HG02763 (cell line): ENCODE results near the gene CCDC3.

Experiments
- ATAC-seq: cut with Tn5 transposase; IDR thresholded peaks from one replicate; pipeline ENCODE4 v1.9.1; 2021; ENCODE audit warnings: mild to moderate bottlenecking, moderate library complexity; ENCODE audit not compliant: unreplicated experiment

The CCDC3 gene

DNA sequence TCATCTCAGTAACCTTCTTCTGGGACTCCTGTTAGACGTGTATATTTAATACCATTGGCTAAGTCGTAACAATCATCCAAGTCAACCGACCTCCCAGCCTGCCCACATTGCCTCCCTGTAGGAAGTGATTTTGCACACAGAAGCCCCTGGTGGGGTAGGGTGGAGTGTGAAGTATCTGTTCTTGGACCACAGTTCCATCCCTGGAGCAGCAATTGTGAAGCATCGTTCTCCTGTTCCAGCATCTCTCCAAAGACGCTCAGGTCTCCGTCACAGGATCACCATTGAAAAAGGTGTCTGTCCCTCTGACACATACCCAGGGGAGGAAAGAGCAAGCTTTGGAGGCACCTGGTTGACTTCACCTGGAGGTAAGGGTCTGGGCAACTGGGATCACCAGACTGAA lies 72.9 kb downstream of the CCDC3 start:
- ATAC-seq: no peak

DNA sequence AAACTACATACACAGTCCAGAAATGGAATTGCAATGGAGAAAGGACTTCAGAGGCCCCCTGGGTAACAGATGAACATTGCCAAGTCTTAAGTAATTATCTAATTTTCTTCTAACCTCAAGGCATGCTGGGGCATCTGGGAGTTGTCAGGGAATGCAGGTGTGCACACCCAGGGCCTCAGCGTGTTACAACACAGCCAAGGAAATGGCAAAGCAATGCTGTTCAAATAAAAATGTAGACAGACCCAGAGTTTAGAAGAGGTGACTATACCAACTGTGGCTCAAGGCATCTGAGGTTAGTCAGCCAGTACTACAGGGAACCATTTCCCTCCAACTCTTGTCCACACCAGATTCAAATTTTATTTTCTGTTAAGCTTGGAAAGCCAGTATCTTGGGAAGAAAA lies 73.6 kb downstream of the CCDC3 start:
- ATAC-seq: no peak

DNA sequence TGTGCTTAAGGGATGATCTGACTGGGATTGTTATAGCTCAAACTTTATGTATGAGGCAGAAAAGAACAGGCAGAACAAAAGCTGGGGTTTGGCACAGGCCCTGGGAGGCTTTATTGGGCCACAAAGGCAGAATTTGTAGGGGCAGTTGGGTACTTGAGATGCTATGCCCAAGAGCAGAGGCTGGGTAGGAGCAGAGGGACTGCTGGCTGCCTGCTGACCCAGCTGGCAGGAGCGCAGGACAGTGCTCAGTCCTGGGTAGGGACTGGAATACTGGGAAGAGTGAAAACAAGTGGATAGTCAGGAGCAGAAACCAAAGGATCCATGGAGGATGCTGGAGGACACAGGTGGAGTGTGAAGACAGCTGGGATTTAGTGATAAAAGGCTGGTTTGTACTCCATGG lies 75.7 kb downstream of the CCDC3 start:
- ATAC-seq: no peak

- ATAC-seq: no peak
These were observed 76.6 kb downstream of the CCDC3 start for GRCh38 chr10:12924911-12925310.

DNA sequence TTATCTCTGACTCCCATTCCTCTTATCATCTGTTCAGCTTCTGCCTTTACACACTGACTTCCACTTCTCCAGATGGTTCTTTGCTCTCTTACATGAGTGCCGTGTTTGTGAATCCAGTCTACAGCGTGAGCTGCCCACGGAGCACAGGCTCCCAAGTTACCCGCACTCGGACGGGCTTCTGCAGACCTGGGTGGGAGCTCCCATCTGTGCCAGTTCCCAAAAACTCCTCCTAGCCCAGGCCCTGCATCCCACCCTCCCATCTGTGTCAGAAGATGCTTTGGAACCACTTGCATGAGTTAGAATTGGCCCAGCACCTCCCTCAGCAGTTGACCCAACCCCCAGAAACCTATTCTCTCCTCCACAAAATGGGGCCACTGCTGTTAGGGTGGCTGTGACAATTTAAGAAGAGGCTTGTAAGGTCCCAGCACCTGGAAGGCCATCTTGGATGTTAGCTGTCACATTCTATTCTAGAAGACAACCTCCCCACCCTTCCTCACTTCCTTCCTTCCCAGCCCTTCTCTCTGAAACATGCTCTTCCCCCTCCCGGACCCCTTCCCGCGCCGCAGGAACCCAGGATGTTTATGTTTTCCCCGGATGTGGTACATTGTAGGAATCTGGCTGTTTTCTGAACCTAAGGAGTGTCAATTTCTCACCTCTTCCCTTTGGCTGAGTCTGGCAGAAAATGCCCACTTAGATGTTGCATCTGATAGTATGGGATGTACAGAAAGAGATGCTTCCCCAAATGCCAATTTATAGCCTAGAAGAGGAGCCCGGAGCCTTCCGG lies 79.2 kb downstream of the CCDC3 start:
- no peak for ATAC-seq

GRCh38 chr10:12921163-12921562 lies 80.3 kb downstream of the CCDC3 start:
- ATAC-seq: no peak

- ATAC-seq: no peak
These were observed 81.9 kb downstream of the CCDC3 start for GRCh38 chr10:12919574-12919973.

GRCh38 chr10:12916587-12916986 lies 84.9 kb downstream of the CCDC3 start:
- no peak for ATAC-seq

GRCh38 chr10:12915637-12916168 lies 85.8 kb downstream of the CCDC3 start:
- ATAC-seq: no peak

DNA sequence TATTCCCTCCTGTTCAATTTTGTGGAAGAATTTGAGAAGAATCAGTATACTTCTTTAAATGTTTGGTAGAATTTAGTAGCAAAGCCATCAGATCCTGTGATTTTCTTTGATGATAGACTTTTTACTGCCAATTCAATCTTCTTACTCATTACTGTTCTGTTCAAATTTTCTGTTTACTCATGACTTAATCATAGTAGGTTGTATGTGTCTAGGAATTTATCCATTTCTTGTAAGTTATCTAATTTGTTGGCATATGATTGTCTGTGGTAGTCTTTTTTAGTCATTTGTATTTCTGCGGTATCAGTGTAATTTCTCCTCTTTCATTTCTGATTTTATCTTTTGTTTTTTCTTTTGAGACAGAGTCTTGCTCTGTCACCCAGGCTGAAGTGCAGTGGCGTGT lies 87.4 kb downstream of the CCDC3 start:
- no peak for ATAC-seq

DNA sequence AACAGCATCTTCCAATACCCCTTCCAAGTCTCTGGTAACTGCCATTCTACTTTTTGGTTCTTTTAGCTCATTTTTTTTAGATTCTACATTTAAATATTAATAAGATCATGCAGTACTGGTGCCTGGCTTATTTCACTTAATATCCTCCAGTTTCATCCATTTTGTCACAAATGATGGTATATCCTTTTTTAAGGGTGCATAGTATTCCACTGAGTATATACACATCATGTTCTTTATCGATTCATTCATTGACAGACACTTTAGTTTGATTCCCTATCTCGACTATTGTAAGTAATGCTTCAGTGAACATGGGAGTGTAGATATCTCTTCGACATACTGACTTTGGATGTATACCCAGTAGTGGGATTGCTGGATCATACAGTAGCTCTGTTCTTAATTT lies 89.7 kb downstream of the CCDC3 start:
- ATAC-seq: no peak

DNA sequence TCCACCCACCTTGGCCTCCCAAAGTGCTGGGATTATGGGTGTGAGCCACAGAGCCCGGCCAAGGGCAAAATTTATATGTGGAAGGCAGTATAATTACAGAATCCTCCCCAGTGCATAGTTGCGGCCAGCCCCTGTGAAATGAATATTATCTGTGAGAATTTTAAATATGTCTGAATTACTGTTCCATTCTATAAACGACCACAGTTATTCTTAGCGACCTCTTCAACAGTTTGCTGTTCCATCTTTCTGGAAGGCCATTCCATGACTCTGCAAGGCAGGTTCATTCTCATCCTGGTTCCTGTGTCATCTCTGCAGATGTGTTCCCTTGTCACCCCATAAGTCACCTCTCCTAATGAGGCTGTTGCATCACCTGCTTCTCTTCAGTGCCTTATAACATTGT lies 90.7 kb downstream of the CCDC3 start:
- no peak for ATAC-seq

DNA sequence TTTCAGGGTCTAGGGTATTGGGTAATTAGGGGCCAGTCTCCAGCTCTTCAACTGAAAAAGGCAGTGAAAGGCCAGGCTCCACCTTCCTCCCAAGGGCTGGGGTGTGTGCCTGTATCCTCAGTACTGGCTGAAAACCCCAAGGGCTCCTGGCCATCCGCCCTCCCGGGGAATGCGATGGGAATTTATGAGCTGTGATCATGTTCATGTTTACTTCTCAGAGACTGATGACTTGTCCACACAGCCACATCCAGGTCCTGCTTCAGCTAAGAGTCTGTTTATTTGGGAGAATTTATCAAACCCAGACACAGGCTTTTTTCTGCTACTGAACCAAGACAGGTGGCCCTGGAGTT lies 91.7 kb downstream of the CCDC3 start:
- no peak for ATAC-seq

DNA sequence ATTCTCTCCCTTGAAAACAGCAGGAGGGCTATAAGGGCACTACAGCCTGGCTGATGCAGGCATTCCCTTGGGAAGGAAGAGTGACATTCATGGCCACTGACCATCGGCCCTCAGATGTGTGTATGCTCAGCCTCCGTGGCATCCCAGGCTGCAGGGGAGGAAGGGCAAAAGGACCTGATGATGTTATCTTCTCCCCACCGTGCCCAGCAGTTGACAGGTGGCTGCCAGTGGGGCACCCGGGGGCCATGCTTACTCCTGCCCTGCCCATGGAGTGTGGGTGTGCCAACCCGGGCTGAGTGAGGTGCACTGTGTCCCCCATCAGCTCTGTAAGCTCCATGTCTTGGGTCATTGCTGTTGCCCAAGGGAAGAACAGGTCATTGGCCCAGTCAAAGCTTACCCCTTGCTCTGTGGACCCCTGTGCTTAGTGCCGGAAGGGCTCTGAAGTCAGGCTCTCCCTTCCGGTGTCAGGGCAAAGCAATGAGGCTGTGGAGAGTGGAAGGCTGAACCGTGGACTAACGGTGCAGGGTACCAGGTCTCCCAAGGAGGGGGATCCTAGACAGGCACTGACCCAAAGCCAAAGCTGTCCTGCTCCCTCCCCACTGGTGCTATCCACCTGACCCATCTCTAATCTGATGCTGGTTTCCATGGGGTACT lies 92.2 kb downstream of the CCDC3 start:
- no peak for ATAC-seq

DNA sequence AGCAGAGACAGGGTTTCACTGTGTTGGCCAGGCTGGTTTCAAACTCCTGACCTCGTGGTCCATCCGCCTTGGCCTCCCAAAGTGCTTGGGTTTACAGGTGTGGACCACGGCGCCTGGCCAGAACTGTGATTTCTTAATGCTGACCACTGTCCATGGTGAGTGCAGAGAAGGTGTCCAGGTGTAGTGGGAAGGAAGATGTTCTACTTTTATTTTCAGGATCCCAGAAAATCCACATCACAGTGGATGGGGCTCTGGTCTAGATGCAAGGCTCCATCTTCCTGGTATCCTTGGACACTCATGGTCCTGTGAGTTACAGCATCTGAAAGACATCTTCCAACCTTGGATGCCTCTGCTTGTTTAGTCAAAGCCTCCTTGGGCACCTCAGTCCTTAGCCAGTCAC lies 92.7 kb downstream of the CCDC3 start:
- ATAC-seq: no peak

DNA sequence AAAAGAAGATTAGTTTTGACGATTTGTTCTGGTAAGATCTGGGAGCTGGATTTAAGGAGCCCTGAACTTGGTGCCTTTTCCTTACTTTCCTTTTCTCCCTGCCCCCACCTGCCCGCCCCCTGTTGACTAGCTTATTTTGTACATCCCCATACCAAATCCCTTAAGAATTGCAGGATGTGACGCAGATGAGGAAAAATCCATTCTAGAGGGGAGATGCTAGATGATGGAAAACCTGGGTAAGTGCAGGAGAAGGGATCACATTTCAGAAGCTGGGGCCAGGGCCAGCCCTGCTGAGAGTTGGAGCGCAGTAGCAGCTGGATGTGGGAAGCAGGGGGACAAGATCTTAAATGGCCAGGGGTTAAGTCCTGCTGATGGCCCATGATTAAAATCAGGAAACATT lies 93.9 kb downstream of the CCDC3 start:
- ATAC-seq: no peak

GRCh38 chr10:12906051-12906541 lies 95.4 kb downstream of the CCDC3 start:
- ATAC-seq: no peak

DNA sequence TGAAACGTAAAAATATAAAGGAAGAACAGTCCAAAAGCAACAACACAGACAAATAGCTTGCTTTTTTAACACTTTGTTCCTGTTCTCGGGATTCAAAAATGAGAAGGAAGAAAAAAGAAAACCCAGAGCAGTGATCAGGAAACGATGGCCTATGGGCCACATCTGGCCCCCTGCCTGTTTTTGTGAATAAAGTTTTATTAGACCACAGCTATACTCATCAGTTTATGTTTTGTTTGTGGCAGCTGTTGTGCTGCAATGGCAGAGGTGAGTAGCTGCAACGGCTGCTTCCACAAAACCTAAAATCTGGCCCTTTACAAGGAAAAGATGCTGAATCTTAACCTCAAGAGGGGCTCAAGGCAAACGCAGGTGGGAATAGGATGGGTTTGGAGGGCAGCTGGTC lies 96.4 kb downstream of the CCDC3 start:
- no peak for ATAC-seq

GRCh38 chr10:12902851-12903358 lies 98.6 kb downstream of the CCDC3 start:
- ATAC-seq: no peak

- ATAC-seq: no peak
These were observed 99.4 kb downstream of the CCDC3 start for GRCh38 chr10:12902135-12902572.

DNA sequence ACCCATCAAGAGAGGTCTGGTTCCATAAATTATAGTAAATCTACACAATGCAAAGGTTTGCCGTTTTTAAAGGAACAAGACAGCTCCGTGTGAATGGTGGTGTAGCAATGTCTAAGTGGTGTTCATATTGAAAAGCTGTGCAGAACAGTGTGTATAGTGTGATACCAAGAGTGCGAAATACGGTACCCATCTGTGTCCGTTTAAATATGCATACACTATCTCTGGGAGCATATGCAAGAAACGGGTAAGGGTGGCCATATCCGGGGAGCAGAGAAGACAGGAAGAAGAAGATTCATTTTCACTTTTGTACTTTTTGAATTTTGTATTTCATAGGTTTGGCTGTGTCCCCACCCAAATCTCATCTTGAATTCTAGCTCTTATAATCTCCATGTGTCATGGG lies 102.0 kb downstream of the CCDC3 start:
- ATAC-seq: no peak

- ATAC-seq: no peak
These were observed 103.2 kb downstream of the CCDC3 start for GRCh38 chr10:12898271-12898670.
